ENCODE data around the gene LMCD1.

GRCh38 chr3:8530581-8530980 is 29.0 kb downstream of the LMCD1 start:
- TF ChIP-seq EZH2 (IDR thresholded peaks at IDR 0.05; ENCODE audit: borderline replicate concordance, low read depth, low read length, severe bottlenecking) (no peak), CTCF (IDR thresholded peaks at IDR 0.05; ENCODE audit: borderline replicate concordance, extremely low read depth, low read length, poor library complexity, severe bottlenecking) (no peak)
